ENCODE results near the gene COQ7. TPM values are rescaled to one million over a fixed set of nuclear protein-coding genes. Genes with fewer than 3 reads are reported as not detected.

Gene COQ7
- total RNA-seq, 3 donors from 2014 or later (not counting 1 experiment from before 2014, with no cell fraction given) = 16.3 to 17.9 (median 17.1) TPM

- TF ChIP-seq CTCF (IDR thresholded peaks at IDR 0.05) = peak; percentile 99
- Mint-ChIP-seq H3K27me3 (ENCODE audit: low read depth in 2 of 2) (peaks cover 3 to 13% of the 10 kb centered on the region in 2 donors), H3K9me3 (no peaks in the 10 kb centered on the region), H3K4me3 (peak overlapping the region; percentile 59), H3K36me3 (no peaks in the 10 kb centered on the region), H3K27ac (no peak overlapping the region), H3K4me1 (peaks cover 0 to 7% of the 10 kb centered on the region in 2 donors)
- Histone ChIP-seq H3K27me3 (ENCODE audit: control insufficient read depth, insufficient read depth, low read length) (peaks cover 8% of the 10 kb centered on the region), H3K4me1 (ENCODE audit: control insufficient read depth, insufficient read depth, low read length) (peaks cover 10% of the 10 kb centered on the region), H3K27ac (ENCODE audit: low read length) (no peak overlapping the region), H3K9me3 (ENCODE audit: control insufficient read depth, insufficient read depth, low read length) (no peaks in the 10 kb centered on the region), H3K36me3 (ENCODE audit: control insufficient read depth, insufficient read depth, low read length) (no peaks in the 10 kb centered on the region), H3K4me3 (ENCODE audit: low read length) (no peak overlapping the region)
- DNase-seq (peak; percentile 77 to 87), ATAC-seq (peak; percentile 94 to 98 (median 98))
- intact Hi-C loops (cut with micrococcal nuclease) = loop anchor here (1.0 to 5.0 kb wide), 4 partner anchors 94 to 801 kb away; no protein-coding TSS in a partner anchor
- WGBS (ENCODE audit: insufficient coverage) = 8% methylated on average over 51 of the region's 52 CpGs
Measured at GRCh38 chr16:19086322-19087199, 19.1 kb downstream of the COQ7 start.

- H3K9me3 Mint-ChIP-seq = no peaks in the 10 kb centered on the region
- H3K4me1 Mint-ChIP-seq = peaks cover 0 to 7% of the 10 kb centered on the region in 2 donors
- no peaks in the 10 kb centered on the region for H3K9me3 ChIP-seq (ENCODE audit: control insufficient read depth, insufficient read depth, low read length)
- H3K27ac Mint-ChIP-seq = no peak overlapping the region
- H3K27me3 Mint-ChIP-seq (ENCODE audit: low read depth in 2 of 2) = peaks cover 6 to 13% of the 10 kb centered on the region in 2 donors
- H3K36me3 Mint-ChIP-seq = no peaks in the 10 kb centered on the region
- 99% methylated on average over 3 of the region's 5 CpGs for WGBS (ENCODE audit: insufficient coverage)
- H3K36me3 ChIP-seq (ENCODE audit: control insufficient read depth, insufficient read depth, low read length) = no peaks in the 10 kb centered on the region
- intact Hi-C loops (cut with micrococcal nuclease) = loop anchor here (5.0 kb wide), 1 partner anchor 799 kb away; no protein-coding TSS in a partner anchor
- peaks cover 10% of the 10 kb centered on the region for H3K4me1 ChIP-seq (ENCODE audit: control insufficient read depth, insufficient read depth, low read length)
- peaks cover 8% of the 10 kb centered on the region for H3K27me3 ChIP-seq (ENCODE audit: control insufficient read depth, insufficient read depth, low read length)
- no peak for TF ChIP-seq CTCF (IDR thresholded peaks at IDR 0.05)
- DNase-seq (no peak), ATAC-seq (no peak)
- no peak overlapping the region for H3K4me3 ChIP-seq (ENCODE audit: low read length)
- no peak overlapping the region for H3K27ac ChIP-seq (ENCODE audit: low read length)
- no peak overlapping the region for H3K4me3 Mint-ChIP-seq
Measured at GRCh38 chr16:19088341-19088916, 21.0 kb downstream of the COQ7 start.

- peaks cover 8% of the 10 kb centered on the region for H3K27me3 ChIP-seq (ENCODE audit: control insufficient read depth, insufficient read depth, low read length)
- no peak overlapping the region for H3K27ac ChIP-seq (ENCODE audit: low read length)
- no peaks in the 10 kb centered on the region for H3K9me3 Mint-ChIP-seq
- no peak for TF ChIP-seq CTCF (IDR thresholded peaks at IDR 0.05)
- H3K4me3 Mint-ChIP-seq = no peak overlapping the region
- H3K4me3 ChIP-seq (ENCODE audit: low read length) = no peak overlapping the region
- ATAC-seq (no peak), DNase-seq (no peak)
- H3K36me3 Mint-ChIP-seq = no peaks in the 10 kb centered on the region
- peaks cover 0 to 7% of the 10 kb centered on the region in 2 donors for H3K4me1 Mint-ChIP-seq
- H3K27me3 Mint-ChIP-seq (ENCODE audit: low read depth in 2 of 2) = peaks cover 6 to 13% of the 10 kb centered on the region in 2 donors
- WGBS (ENCODE audit: insufficient coverage) = 84% methylated on average over 3 of the region's 3 CpGs
- peaks cover 10% of the 10 kb centered on the region for H3K4me1 ChIP-seq (ENCODE audit: control insufficient read depth, insufficient read depth, low read length)
- no peak overlapping the region for H3K27ac Mint-ChIP-seq
- no peaks in the 10 kb centered on the region for H3K36me3 ChIP-seq (ENCODE audit: control insufficient read depth, insufficient read depth, low read length)
- intact Hi-C loops (cut with micrococcal nuclease) = loop anchor here (5.0 kb wide), 1 partner anchor 798 kb away; no protein-coding TSS in a partner anchor
- no peaks in the 10 kb centered on the region for H3K9me3 ChIP-seq (ENCODE audit: control insufficient read depth, insufficient read depth, low read length)
Measured at GRCh38 chr16:19089410-19089955, 22.1 kb downstream of the COQ7 start.

All from natural killer cell (primary cell).